Limb (tissue), 2 donors: ENCODE measurements around the gene ENOX1.
A peak's percentile ranks its signal among the peaks of the same experiment; 100 is the strongest.

ENCODE experiments used
- DNase-seq, 2 donors: peaks; one replicate each; pipeline ENCODE4 v3.0.0-alpha.2; 2016; ENCODE audit errors: extremely low spot score in 2 of 2

The ENOX1 gene

DNA sequence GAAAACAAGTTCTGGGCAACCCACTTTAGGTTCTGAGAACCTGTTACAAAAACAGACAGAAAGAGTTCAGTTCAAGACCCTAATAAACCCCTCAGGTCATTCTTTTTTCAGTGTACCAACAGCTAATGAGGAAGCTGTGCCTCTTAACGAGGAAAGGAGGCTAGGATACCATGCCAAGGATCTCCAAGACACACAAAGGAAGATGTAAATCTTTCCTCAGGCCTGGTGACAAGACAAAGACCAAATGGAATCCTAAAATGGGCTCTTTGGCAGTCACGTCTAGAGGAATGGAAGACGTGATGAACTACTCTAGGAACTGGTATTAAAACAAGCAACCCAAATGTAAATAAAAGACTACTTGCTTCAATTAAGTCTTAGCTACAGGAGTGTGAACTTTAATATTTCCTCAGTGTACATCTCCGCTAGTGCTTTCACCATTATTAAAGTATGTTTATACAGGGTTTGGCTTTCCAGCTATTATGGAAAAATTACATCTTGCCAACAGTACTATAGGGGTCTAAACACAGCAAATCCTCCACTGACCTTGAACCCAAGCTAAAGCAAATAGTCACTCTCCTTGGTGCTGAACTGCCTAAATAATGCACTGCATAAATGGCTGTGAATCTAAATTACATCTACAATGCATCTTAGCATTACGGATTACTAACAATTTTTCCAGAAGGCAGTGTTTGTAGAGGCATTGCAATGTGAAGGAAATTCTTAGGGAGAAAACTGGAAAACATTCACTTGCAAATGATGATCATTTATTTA lies 42.3 kb downstream of the ENOX1 start:
- no peak for DNase-seq

DNA sequence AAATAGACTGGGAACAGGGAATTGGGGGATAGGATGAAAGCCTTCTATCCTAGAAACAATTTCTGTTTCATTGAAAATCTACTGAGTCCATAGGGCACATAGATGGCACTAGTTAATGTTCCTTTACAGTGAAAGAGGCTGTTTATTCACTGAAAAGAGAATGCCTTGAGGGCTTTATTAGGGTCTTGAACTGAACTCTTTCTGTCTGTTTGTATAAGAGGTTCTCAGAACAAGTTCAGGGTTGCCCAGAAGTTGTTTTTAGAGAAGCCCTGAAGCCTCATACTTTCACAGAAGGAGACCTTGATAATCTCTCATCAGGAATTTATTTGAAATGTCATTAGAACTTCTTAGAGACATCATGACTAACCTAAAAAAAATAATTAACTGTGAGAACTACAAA lies 43.9 kb downstream of the ENOX1 start:
- no peak for DNase-seq

DNA sequence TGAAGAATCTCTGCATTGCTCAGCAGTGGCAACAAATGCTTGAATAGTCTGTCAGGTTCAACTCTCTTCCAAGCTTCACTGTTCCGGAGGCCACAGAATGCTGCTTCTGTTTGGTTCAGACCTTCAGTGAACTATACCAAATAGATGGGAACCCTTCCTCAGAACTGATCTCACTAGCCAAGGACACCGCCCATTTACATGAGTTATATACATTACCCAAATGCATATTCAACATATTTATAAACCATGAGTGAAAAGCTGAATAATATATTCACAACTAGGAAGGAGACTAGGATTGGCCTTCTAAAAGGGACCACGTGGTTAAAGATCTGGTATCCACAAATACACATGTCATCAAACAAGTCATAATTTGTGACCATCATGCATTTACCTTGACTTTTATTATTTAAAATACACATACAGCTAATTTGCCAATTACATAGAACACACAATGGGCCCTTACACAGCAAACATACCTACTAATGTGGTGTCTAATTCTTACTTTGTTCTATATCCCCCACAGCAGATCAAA lies 49.3 kb downstream of the ENOX1 start:
- DNase-seq, result no peak

DNA sequence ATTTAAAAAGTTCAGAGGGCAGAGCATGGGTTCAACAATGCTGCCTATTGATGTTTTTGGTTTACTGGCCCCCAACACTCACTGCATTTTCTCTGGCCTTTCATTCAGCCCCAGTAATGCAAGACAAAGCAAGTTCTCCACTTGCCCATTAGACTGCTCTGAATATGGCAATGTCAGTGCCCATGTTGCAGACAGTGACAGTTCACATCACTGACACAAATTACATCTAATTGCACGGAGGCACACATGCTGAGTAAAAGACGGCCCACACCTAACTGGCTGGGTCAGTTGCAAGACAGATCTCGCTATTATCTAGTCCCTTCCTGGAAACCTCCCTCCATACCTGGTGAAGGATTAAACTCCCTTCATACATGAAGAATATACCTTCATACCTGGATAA lies 54.0 kb downstream of the ENOX1 start:
- no peak for DNase-seq

DNA sequence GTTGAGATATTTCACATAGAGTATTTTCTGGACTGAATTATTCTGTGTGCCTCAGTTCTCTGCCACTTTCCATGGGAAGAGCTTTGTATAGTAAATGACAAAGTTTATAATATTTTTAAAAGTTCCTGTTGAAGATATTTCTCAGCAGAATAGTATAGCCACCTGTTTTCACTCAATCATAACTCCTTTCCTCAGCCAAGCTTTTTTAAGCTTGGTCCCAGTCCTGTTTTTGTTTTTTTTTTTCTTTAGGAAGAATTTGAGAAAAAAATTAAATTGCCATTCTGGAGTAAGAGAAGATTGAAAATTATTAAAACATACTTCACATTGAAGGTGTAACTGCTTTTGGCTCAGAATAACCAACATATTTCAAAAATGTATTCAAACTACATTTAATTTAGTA lies 55.5 kb downstream of the ENOX1 start:
- DNase-seq, result peak in 1 of 2 donors; percentile 38

DNA sequence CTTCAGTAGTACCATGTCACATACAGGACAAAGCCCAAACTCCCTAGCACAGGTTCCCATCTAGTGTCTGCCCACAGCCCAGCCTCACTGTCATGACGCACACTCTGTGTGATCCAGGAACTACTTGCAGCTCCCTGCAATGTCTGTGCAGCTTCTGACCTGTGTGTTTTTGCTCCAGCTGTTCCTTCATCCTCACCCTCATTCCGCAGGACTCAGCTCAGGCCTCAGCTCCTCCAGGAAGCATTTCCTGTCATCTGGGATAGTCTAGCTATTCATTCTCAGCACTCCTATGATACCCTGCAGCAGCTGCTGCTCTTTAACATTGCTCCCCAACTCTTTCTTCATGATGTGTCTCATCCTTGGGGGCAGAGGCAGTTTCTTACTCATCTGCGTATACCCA lies 56.1 kb downstream of the ENOX1 start:
- peak; percentile 39 to 50 for DNase-seq

DNA sequence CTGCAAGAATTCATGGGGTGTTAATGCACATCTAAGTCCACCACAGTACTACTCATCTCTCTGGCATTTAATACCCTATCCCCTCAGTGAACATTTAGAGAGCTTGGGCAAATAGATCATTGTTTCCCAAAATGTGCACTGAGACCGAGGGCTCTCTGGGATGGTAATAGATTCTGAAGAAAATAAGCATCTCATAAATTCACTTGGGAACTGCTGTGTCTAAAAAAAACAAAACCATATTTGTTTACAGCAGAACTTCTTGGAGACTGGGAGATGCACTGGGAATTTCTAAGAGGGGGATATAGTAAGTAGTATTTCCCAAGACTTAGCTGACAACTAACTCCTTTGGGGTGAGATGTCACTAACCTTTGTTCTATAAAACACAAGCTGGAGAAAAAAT lies 58.4 kb downstream of the ENOX1 start:
- no peak for DNase-seq

DNA sequence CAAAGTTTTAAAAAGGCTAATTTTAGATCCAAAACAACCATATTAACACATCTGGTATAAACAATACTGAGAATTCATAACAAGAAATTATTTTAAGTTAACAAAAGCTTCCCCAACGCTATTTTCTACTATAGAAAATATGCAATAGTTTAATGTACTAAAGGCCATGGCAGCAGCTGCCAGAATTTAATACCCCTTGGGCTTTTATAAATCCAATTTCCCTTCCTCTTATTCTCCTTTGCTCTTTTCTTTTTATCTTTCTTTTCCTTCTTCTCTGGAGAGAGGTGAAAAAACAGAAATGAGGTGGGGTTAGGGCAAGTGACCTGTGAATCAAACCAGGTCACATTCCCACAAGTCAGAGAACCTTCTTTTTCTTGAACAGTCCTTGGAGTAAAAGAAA lies 58.9 kb downstream of the ENOX1 start:
- peak in 1 of 2 donors; percentile 20 for DNase-seq

DNA sequence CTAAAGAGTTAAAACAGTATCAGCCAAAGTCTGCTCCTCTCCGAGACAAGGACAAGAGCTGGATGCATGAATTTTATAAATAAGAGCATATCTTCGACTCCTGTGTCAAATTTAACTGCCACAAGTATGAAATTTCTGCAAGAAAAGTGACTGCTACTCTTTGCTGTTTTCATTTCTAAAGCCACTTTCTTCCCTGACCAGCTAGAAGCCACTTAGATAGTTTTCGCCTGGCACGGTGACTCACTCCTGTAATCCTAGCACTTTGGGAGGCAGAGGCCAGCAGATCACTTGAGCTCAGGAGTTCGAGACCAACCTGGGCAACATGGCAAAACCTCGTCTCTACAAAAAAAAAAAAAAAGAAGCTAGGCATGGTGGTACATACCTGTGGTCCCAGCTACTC lies 61.3 kb downstream of the ENOX1 start:
- no peak for DNase-seq

DNA sequence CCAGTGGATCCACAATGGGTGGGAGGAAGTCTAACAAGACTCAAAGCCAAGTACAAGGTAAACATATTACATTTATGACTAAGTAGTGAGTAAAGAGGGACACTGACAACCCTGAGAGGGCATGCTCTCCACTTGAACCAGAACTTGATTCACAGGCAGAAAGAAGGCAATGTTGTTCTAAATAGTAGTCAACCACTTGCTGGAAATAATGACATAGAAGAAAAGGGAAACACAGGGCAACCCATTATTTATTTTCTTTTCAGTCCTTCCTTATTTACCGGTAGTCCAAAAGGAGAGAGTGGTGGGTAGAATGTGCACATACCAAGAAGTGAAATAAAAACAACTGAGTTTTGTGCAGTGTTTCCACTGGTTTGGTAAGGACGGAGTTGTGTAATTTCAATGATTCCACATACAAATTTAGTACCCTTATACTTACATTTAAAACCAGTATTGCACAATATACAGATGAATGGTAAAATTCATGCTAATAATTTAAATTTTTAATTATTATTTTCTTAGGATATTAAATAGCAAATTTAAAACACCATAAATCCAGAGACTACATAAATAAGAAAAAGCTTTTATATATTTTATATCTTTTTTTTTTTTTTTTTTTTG lies 65.9 kb downstream of the ENOX1 start:
- DNase-seq, result no peak

DNA sequence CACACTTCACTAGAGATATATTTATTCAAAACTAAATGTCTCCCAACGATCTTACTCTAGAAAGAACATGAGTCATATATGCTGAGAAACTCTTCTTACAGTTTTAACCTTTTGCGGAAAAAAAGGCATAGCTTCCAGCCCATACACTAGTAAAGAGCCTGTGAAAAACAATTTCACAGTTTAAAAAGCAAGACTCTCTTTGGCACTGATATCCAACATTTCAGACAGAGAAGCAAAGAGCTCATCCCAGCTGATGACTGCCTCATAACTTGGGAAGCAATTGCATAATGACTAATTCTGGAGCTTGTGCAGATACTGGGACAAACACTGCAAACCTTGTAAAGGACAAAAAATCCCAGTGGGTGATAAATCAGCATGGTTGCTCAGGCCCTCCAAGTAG lies 88.0 kb downstream of the ENOX1 start:
- DNase-seq, result peak in 1 of 2 donors; percentile 57

DNA sequence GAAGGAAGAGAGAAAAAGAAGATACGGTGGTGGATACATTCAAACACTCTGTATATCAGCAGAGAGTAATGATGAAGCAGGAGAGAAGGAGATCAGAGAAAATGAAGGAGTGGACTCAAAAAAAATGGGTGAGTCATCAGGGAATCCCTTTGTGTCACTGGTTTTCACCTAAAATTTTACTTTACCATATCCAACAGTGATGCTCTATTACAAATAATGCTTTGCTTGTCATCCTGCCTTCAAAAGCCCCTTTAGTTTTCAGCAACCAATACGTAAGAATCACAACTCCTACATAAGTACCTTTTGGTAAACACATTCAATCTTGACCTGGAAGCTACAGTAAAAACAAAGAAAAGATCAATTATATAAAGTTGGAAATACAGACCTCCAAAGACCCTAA lies 88.8 kb downstream of the ENOX1 start:
- no peak for DNase-seq

DNA sequence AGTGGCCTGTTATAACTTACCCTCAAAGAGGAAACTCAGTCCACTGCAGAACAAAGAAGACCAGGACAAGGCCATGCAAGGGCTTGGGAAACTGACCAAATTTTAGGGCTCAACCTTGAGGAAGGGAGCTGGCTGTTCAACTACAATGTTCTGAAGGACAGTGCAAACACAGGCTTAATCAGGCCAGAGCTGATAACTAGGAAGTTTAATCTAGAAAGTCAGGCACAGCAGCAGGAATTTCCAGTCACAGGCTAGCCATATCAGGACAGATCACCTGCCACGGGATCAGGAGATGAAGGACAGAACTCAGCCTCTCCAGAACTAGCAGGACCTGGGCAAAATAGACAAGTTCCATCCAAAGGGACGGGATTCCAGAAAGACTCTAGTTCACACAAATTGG lies 89.4 kb downstream of the ENOX1 start:
- DNase-seq, result no peak

DNA sequence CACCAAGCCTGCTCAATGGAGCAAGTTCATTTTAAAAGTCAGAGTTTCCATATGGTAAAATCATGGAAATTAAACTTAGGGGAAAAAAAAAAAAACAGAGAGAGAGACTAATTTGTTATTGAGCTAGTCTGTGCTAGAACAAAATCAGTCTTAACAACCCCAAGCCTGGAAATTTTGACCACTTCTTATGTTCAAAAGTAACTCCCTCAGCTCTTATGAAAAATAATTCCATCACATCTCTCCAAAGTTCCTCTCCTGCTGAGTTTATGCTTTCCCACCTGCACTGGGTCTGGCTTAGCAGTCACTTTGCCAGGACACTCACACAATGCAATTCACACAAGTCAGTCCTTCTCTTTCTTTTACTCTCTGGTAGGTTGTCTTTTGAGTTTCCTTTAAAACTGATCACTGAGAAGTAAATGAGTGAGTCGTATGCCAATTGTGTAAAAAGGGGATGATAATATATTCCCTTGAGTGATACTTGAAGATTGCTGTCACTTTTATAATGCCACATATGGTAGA lies 92.6 kb downstream of the ENOX1 start:
- DNase-seq, result no peak

DNA sequence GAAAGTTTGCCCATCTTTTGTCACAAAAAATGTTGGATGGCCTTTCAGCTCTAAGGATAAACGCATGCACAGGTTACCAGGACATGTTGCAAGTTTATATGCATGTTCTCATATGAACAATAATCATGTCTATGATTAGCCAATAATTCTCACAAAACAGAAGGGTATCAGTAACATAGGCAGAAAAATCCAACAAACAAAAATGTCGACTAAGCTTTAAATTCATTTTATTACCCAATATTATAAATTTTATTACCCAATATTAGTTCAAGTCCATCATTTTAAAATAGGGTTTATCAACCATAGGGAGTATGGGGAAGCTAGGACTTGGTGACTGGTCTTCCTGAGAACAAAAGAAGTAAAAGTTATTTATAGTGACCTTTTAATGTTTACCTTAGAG lies 93.1 kb downstream of the ENOX1 start:
- no peak for DNase-seq

DNA sequence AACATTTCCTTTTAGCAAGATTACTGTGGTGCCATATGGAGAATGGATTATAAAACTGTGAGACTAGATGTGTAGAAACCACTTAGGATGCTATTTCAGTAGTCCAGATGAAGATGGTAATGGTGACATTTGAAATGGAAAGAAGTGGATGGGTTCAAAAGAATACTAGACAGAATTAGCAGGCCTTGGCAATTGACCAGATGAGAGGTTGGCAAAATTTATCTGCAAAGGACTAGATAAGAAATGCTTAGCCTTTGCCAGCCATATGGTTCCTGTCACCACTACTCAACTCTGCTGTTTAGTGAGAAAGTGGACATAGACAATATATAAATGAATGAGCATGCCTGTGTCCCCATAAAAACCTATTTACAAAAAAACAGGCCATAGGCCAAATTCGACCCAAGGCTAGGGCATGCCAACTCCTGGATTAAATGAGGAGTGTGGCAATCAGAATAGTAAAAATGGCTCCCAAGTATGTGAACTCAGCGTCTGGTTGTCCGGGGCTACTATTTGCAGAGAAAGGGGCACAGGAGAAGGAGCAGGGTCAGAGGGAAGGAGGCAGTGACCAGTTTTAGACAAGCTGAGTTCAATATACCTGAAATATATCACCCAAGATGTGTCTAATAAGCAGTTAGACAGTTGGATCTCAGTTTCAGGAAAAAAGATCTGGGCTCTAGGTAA lies 98.4 kb downstream of the ENOX1 start:
- DNase-seq, result no peak

DNA sequence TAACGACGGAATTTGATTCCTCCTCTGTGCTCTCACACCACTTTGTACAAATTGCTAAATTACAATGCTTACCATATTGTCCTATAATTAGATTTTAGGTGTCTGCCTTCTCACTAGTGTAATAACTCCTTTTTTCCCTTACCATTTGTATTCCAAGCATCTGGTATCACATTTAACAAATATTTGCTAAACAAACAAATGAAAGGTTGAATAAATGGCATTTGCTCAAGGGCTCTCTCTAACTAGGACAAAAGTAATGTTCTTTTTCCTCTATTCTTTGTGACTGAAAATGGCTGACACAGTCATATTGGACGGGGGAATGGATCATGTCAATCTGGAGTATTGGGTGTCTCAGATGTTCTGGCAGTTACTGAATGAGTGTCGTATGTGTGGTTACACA lies 99.7 kb downstream of the ENOX1 start:
- no peak for DNase-seq

DNA sequence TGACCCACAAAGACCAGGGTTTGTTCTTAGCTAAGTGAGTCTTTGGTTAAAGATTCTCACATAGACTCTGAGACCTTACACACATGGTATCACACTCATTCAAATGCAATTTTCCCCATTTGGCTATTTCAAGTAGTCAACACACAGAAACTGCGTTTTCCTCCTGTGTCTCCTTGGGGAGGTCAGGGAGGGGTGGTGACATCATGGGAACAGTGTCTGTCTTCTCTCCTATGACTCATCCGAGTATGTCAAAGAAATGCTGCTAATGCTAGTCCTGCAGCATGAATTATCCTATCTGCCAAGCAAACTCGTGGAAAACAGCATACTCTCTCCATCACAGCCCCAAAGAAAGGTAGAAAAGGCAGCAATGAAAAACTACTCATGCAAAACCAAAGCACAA lies 100.2 kb downstream of the ENOX1 start:
- peak in 1 of 2 donors; percentile 45 for DNase-seq

DNA sequence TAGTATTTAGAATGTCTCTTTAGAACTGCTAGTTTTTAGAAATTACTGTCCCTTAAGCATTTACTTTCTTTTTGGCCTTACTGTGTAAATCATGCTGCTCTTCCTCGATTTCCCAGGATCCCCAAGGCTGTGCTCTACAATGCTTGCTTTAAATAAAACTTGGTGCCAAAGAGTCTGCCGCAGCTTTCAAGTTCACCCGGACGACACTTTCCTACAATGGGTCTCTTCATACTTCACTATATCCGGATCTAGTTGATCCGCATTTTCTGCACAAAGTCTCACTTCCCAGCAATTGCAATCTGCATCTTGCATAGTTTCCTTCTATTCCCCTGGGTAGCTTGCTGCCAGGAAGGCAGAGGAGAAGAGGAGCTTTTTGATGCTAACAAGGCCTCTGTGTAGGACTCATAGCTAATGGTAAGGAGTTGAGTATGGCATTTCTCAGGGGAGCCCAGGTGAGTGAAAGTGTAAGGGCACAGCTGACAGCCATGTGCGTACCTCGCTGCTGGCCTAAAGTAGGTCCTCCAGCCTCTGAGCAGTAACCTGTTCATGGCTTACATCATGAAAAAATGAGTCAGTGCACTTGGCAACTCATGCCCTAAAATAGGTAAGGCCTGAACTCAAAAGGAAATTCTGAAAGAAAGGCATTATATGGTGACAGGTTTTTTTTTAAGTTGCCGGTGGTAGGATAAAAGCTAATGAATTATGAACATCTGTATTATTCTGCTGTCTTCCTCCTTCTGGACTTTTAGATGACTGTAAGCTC lies 101.6 kb downstream of the ENOX1 start:
- DNase-seq, result no peak

DNA sequence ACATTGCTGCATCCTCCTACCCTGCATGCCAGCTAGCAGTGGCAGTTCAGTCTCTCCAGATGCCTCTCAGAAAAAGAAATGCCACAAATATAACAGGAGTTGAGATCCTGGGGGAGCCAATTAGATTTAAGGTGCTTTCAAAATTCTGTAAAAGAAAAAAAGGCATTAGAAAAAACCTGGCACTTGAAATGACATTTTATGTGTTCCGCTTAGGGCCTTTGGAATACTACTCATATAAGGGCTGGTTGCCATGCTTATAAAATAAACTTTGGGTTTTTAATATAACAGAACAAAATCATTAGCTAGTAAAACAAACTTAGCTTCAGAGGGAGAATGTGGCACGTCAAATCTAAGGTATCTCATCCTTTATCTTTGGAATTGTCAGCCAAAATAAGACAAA lies 104.1 kb downstream of the ENOX1 start:
- DNase-seq, result no peak

DNA sequence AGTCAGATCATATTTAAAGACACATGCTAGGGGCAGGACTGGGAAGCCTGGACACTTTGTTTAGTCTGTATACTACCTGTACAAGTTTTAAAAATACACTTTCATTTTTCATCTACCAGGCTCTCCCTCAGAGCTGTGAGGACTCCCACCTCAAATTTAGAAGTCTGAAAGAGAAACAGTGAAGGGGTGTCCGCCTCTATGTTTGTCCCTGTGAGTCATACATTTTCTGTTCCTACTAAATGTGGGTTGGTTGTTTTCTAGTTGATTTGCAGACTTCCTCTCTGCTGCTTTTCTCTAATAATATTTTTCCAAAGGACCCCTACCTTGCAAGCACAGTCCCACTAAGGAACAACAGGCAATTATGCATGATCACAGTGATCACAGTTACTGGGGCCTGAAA lies 110.5 kb downstream of the ENOX1 start:
- no peak for DNase-seq

DNA sequence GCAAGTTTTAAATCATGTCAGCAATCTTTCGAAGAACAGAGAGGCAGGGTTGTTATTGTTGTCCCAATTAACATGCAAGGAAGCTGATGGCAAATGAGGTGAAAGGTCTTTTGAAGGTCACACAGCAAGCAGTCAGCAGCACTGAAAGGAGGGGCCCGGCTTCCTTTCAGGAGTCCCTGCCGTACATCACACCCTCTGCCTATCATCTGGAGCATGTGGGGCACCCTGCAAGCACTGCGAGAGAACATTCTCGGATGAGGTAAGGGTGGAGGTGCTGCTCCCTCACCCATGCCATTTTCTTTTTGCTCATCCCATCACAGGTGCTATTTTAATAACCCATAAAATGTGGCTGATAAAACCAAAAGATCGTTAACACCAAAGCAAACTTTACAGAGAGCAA lies 111.2 kb downstream of the ENOX1 start:
- DNase-seq, result no peak
